Prostate gland (tissue), 2 donors: ENCODE data around the gene VIPR2.

Experiments
- POLR2A ChIP-seq: fragments of 450-650 bp; IDR thresholded peaks from one replicate; pipeline ENCODE4 v1.6.1; 2016; ENCODE audit warnings: antibody characterized with exemption, mild to moderate bottlenecking
- POLR2AphosphoS5 ChIP-seq: sonication (generic); formaldehyde crosslinking; IDR thresholded peaks from one replicate; pipeline ENCODE4 v1.6.1; 2017; ENCODE audit warnings: antibody characterized with exemption
- TF ChIP-seq, protein P1 (sequence below), 4 experiments: fragments of 200-600 bp in 2 of 4; fragments of 450-650 bp in 2 of 4; sonication (generic) in 2 of 4; IDR thresholded peaks; 1 replicate in 3 of 4; 2 replicates in 1 of 4; pipeline ENCODE4 v1.5.1; 2016 to 2019; ENCODE audit warnings: antibody characterized with exemption in 4 of 4, mild to moderate bottlenecking in 2 of 4, moderate library complexity in 2 of 4

DNA sequence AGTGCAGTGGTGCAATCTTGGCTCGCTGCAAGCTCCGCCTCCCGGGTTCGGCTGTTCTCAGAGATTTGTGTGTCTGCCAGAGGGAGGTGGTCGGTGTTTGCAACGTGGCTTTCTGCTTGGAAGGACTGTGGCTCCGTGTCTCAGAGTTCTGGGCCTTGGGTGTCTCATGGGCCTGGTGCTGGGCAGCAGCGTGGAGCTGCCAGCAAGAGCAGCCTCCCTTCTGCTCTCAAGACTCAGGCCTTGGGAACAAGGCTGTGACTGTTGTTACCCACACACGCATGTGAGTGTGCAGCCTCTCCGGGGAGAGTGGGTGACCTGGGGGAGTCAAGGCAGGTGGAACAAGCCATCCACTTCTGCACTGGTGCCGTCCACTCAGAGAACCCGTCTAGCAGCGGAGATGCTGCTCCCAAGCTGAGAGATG, 52.0 kb downstream of the VIPR2 start:
- TF ChIP-seq, protein P1, sequence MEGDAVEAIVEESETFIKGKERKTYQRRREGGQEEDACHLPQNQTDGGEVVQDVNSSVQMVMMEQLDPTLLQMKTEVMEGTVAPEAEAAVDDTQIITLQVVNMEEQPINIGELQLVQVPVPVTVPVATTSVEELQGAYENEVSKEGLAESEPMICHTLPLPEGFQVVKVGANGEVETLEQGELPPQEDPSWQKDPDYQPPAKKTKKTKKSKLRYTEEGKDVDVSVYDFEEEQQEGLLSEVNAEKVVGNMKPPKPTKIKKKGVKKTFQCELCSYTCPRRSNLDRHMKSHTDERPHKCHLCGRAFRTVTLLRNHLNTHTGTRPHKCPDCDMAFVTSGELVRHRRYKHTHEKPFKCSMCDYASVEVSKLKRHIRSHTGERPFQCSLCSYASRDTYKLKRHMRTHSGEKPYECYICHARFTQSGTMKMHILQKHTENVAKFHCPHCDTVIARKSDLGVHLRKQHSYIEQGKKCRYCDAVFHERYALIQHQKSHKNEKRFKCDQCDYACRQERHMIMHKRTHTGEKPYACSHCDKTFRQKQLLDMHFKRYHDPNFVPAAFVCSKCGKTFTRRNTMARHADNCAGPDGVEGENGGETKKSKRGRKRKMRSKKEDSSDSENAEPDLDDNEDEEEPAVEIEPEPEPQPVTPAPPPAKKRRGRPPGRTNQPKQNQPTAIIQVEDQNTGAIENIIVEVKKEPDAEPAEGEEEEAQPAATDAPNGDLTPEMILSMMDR (IDR thresholded peaks at IDR 0.05), result no peak
- TF ChIP-seq POLR2AphosphoS5 (no peak), POLR2A (no peak)
